A673 (cell line): ENCODE measurements around the gene SAT2.

Experiments used
- EZH2 ChIP-seq: fragments of 200-600 bp; sonication (generic); IDR thresholded peaks from 2 replicates; pipeline ENCODE4 v1.6.1; 2017; ENCODE audit warnings: borderline replicate concordance, low read depth, mild to moderate bottlenecking, mixed read lengths, antibody characterized with exemption, low read length; ENCODE audit not compliant: poor library complexity, severe bottlenecking
- TF ChIP-seq, protein P1 (sequence below): fragments of 300-800, 200-600 bp; sonication (generic); conservative IDR thresholded peaks from 2 replicates; pipeline ENCODE4 v1.5.1; 2017; ENCODE audit warnings: low read depth, mild to moderate bottlenecking, antibody characterized with exemption, low read length, moderate library complexity, mixed read lengths

DNA sequence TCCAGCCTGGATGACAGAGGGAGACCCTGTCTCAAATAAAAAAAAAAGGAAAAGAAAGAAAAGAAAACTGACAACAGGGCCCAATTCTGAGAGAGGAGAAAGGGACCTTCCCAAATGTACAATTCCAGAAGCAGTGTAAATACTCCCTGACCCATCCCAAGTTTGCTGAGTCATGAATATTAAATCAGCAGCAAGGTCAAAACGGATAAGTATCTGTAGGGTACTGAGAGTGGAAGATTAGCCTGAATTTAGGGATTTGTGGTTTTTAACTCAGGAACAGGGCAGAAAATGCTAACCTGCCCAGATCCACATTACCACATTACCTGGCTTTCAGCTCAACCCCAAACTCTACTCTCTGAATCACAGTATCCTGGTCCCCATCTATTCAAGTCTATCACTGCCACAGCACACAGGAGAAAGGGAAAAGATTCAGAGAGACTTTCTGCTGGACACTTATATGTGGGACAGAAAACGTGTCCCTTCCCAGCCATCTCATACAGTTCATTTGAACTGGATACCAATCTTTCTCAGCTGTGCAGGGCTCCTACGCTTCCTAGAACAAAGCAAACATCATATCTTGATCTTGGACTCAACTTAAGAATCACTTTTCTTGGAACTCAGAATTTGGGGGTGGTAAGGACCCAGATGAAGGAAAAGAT, 15.9 kb downstream of the SAT2 start:
- TF ChIP-seq EZH2, result no peak
- TF ChIP-seq, protein P1, sequence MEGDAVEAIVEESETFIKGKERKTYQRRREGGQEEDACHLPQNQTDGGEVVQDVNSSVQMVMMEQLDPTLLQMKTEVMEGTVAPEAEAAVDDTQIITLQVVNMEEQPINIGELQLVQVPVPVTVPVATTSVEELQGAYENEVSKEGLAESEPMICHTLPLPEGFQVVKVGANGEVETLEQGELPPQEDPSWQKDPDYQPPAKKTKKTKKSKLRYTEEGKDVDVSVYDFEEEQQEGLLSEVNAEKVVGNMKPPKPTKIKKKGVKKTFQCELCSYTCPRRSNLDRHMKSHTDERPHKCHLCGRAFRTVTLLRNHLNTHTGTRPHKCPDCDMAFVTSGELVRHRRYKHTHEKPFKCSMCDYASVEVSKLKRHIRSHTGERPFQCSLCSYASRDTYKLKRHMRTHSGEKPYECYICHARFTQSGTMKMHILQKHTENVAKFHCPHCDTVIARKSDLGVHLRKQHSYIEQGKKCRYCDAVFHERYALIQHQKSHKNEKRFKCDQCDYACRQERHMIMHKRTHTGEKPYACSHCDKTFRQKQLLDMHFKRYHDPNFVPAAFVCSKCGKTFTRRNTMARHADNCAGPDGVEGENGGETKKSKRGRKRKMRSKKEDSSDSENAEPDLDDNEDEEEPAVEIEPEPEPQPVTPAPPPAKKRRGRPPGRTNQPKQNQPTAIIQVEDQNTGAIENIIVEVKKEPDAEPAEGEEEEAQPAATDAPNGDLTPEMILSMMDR, result no peak
